Measurements from ENCODE around the gene PTDSS2.

The PTDSS2 gene

DNA sequence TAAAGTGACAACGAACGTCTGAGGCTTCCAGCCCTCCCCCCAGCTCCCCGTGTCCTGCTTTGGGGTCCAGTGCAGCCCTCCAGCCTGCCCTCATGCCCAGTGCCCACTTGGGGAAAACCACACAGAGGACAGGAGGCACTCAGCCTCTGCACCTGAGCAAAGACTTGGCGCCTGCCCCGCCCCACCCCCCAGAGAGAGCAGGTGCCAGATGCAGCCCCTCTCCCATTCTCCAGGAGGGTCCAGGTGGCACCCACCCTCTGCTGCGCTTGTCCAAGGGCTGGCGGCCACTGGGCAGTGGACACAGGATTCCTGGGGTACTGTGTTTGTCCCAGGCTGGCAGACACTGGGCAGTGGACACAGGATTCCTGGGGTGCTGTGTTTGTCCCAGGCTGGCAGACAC lies 41.3 kb downstream of the PTDSS2 start:
- Histone ChIP-seq H4K8ac (ENCODE audit: low read length) (no peak overlapping the region), H3K27me3 (ENCODE audit: control insufficient read depth in 1 of 2, insufficient read depth in 1 of 2, low read length in 2 of 2) (no peaks in the 10 kb centered on the region), H3K14ac (ENCODE audit: low read length in 2 of 2) (no peak overlapping the region), H2AFZ (ENCODE audit: low read depth, low read length) (no peak overlapping the region), H3K4me1 (ENCODE audit: control insufficient read depth, insufficient read depth, low read depth, low read length) (peaks cover 16% of the 10 kb centered on the region), H2BK5ac (ENCODE audit: low read depth, low read length, poor library complexity, severe bottlenecking) (no peak overlapping the region), H3K9me3 (ENCODE audit: control insufficient read depth, low read length) (no peaks in the 10 kb centered on the region), H4K91ac (ENCODE audit: low read length) (no peak overlapping the region), H3K4me3 (ENCODE audit: insufficient read depth in 1 of 2, low read depth in 1 of 2, low read length in 2 of 2) (no peak overlapping the region), H2AK5ac (ENCODE audit: low read length, severe bottlenecking) (no peak overlapping the region), H3K4ac (ENCODE audit: low read depth in 1 of 2, low read length in 2 of 2) (no peak overlapping the region), H3K79me1 (replicated peaks; ENCODE audit: low read length, poor library complexity, severe bottlenecking) (peaks cover 17% of the 10 kb centered on the region), H2BK120ac (ENCODE audit: low read depth, low read length) (no peak overlapping the region), H3K27ac (ENCODE audit: low read length, poor library complexity, severe bottlenecking) (no peak overlapping the region), H3K4me2 (ENCODE audit: low read length, poor library complexity, severe bottlenecking) (no peak overlapping the region), H3K23ac (ENCODE audit: low read length in 2 of 2) (no peak overlapping the region), H2BK12ac (ENCODE audit: low read length in 2 of 2) (no peak overlapping the region), H3K36me3 (ENCODE audit: control insufficient read depth in 1 of 2, insufficient read depth in 2 of 2, low read depth in 1 of 2, low read length in 2 of 2) (peaks cover 48 to 79% of the 10 kb centered on the region in 2 experiments), H2BK15ac (ENCODE audit: low read depth, poor library complexity, severe bottlenecking) (no peak overlapping the region), H3K18ac (ENCODE audit: low read depth in 1 of 2, low read length in 2 of 2) (no peak overlapping the region), H3K9ac (ENCODE audit: low read length) (no peak overlapping the region)
- DNase-seq = no peak
- 83% methylated on average over 5 of the region's 7 CpGs for WGBS

DNA sequence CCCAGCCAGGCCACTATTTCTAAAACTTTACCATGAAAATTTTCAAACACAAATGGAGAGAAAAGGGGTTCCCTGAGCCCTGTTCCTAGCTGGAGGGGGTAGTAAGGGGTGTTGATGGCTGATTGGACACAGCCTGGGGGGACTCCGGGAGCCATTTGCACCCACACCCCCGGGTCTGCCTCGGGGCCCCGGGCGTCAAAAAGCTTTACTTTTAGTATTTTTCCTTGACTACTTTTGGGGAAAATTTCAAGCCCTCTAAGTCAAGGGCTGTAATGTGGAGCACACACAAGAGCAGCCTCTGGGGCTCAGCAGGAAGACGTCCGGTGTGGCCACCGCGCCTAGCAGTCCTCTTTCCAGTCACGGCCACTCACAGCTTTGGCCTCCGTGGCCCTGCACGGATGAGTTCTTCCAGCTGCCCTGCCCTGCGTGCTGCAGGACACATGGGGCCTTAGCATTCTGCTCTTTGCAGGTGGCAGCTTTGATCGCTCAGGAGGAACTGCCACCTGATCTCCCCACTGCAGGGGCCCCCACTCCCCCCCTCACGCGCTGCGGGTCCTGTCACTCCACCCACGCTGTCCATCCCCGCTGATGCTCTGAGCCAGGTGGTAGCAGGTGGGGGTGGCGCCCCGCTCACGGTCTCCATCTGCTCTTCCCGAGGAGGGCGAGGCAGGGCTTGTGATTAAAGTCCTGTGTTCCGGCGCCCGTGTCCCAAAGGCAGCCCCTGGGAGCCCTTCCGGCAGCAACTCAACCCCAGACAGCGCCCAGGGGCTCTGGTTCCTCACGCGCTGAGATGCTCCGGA lies 42.5 kb downstream of the PTDSS2 start:
- Histone ChIP-seq H3K27ac (ENCODE audit: low read length, poor library complexity, severe bottlenecking) (peak overlapping the region; percentile 13), H2BK5ac (ENCODE audit: low read depth, low read length, poor library complexity, severe bottlenecking) (no peak overlapping the region), H3K9ac (ENCODE audit: low read length) (no peak overlapping the region), H2BK15ac (ENCODE audit: low read depth, poor library complexity, severe bottlenecking) (no peak overlapping the region), H2BK12ac (ENCODE audit: low read length in 2 of 2) (peak overlapping the region in 1 of 2 experiments; percentile 37), H3K9me3 (ENCODE audit: control insufficient read depth, low read length) (no peaks in the 10 kb centered on the region), H3K4me2 (ENCODE audit: low read length, poor library complexity, severe bottlenecking) (no peak overlapping the region), H3K4me3 (ENCODE audit: insufficient read depth in 1 of 2, low read depth in 1 of 2, low read length in 2 of 2) (no peak overlapping the region), H3K4me1 (ENCODE audit: control insufficient read depth, insufficient read depth, low read depth, low read length) (peaks cover 13% of the 10 kb centered on the region), H4K91ac (ENCODE audit: low read length) (no peak overlapping the region), H3K23ac (ENCODE audit: low read length in 2 of 2) (no peak overlapping the region), H2BK120ac (ENCODE audit: low read depth, low read length) (no peak overlapping the region), H2AK5ac (ENCODE audit: low read length, severe bottlenecking) (no peak overlapping the region), H3K36me3 (ENCODE audit: control insufficient read depth in 1 of 2, insufficient read depth in 2 of 2, low read depth in 1 of 2, low read length in 2 of 2) (peaks cover 60 to 82% of the 10 kb centered on the region in 2 experiments), H2AFZ (ENCODE audit: low read depth, low read length) (no peak overlapping the region), H3K18ac (ENCODE audit: low read depth in 1 of 2, low read length in 2 of 2) (no peak overlapping the region), H3K27me3 (ENCODE audit: control insufficient read depth in 1 of 2, insufficient read depth in 1 of 2, low read length in 2 of 2) (no peaks in the 10 kb centered on the region), H3K4ac (ENCODE audit: low read depth in 1 of 2, low read length in 2 of 2) (no peak overlapping the region), H3K14ac (ENCODE audit: low read length in 2 of 2) (no peak overlapping the region), H4K8ac (ENCODE audit: low read length) (no peak overlapping the region), H3K79me1 (replicated peaks; ENCODE audit: low read length, poor library complexity, severe bottlenecking) (peaks cover 13% of the 10 kb centered on the region)
- DNase-seq = no peak
- WGBS = 90% methylated on average over 32 of the region's 32 CpGs

DNA sequence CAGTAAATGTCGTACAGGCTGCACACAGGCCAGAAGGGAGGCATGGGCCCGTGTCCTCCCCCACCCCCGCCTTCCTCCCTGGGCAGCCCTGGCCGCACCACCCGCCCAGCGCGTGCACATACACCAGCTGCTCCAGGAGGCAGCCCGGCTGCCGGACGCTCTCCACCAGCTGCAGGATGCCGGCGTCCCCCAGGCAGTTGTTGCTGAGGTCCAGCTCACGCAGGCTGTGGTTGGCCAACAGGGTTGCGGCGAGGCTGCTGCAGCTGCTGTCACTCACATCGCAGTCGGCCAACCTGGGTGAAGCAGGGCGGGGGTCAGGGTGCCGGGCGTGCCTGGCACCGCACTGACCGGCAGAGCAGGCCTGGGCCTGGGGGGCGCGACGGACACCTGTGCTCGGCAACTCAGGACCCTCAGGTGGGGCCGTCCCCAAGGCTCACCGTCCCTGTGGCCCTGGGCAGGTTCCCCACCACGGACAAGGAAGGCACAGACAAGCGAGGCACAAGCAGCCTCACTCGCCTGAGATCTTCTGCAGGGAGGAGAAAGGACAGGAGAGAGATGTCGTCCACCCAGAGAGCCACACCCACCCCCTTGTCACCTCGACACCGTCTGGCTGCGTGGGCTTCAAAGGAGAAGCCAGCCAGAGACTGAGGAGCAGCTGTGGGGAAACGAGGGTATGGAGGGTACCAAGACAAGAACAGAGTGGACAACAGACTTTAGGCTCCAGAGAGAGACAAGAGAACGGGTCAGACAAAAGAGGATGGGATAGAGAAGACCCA lies 44.9 kb downstream of the PTDSS2 start:
- Histone ChIP-seq H3K4me3 (ENCODE audit: insufficient read depth in 1 of 2, low read depth in 1 of 2, low read length in 2 of 2) (no peak overlapping the region), H3K79me1 (replicated peaks; ENCODE audit: low read length, poor library complexity, severe bottlenecking) (peaks cover 22% of the 10 kb centered on the region), H2AFZ (ENCODE audit: low read depth, low read length) (no peak overlapping the region), H3K36me3 (ENCODE audit: control insufficient read depth in 1 of 2, insufficient read depth in 2 of 2, low read depth in 1 of 2, low read length in 2 of 2) (peaks cover 81 to 82% of the 10 kb centered on the region in 2 experiments), H3K27me3 (ENCODE audit: control insufficient read depth in 1 of 2, insufficient read depth in 1 of 2, low read length in 2 of 2) (no peaks in the 10 kb centered on the region), H4K91ac (ENCODE audit: low read length) (peak overlapping the region; percentile 12), H2BK5ac (ENCODE audit: low read depth, low read length, poor library complexity, severe bottlenecking) (no peak overlapping the region), H2BK120ac (ENCODE audit: low read depth, low read length) (no peak overlapping the region), H3K18ac (ENCODE audit: low read depth in 1 of 2, low read length in 2 of 2) (no peak overlapping the region), H3K23ac (ENCODE audit: low read length in 2 of 2) (no peak overlapping the region), H3K4me1 (ENCODE audit: control insufficient read depth, insufficient read depth, low read depth, low read length) (peaks cover 15% of the 10 kb centered on the region), H4K8ac (ENCODE audit: low read length) (peak overlapping the region; percentile 2), H3K4ac (ENCODE audit: low read depth in 1 of 2, low read length in 2 of 2) (no peak overlapping the region), H2BK15ac (ENCODE audit: low read depth, poor library complexity, severe bottlenecking) (no peak overlapping the region), H3K9ac (ENCODE audit: low read length) (no peak overlapping the region), H2AK5ac (ENCODE audit: low read length, severe bottlenecking) (no peak overlapping the region), H3K4me2 (ENCODE audit: low read length, poor library complexity, severe bottlenecking) (no peak overlapping the region), H3K14ac (ENCODE audit: low read length in 2 of 2) (no peak overlapping the region), H3K27ac (ENCODE audit: low read length, poor library complexity, severe bottlenecking) (no peak overlapping the region), H2BK12ac (ENCODE audit: low read length in 2 of 2) (no peak overlapping the region), H3K9me3 (ENCODE audit: control insufficient read depth, low read length) (no peaks in the 10 kb centered on the region)
- DNase-seq = no peak
- WGBS = 93% methylated on average over 35 of the region's 37 CpGs

DNA sequence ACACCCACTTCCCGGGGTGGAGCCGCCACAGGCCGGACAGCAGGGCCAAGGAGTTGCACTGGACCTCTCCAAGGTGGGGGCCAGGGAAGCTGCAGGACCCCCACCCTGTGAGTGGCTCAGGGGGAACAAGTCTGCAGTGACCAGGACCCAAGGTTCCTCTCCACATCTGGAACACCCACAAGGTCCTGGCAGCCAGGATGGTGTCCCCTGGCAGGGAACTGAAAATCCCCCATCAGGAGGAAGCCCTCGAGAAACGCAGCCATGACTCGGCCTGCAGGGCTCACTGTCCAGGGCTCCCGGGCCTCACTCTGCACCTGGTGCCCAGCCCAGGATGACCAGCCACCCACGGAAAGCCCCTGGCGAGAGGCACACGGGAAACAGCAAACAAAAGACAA lies 45.5 kb downstream of the PTDSS2 start:
- 92% methylated on average over 10 of the region's 10 CpGs for WGBS

More for the DNA sequence above, 45.5 kb downstream of the PTDSS2 start:
- Histone ChIP-seq H3K14ac (ENCODE audit: low read length in 2 of 2) (no peak overlapping the region), H3K79me1 (replicated peaks; ENCODE audit: low read length, poor library complexity, severe bottlenecking) (peaks cover 28% of the 10 kb centered on the region), H2AFZ (ENCODE audit: low read depth, low read length) (no peak overlapping the region), H3K27ac (ENCODE audit: low read length, poor library complexity, severe bottlenecking) (no peak overlapping the region), H2BK5ac (ENCODE audit: low read depth, low read length, poor library complexity, severe bottlenecking) (no peak overlapping the region), H2AK5ac (ENCODE audit: low read length, severe bottlenecking) (no peak overlapping the region), H3K23ac (ENCODE audit: low read length in 2 of 2) (no peak overlapping the region), H3K4me2 (ENCODE audit: low read length, poor library complexity, severe bottlenecking) (no peak overlapping the region), H4K91ac (ENCODE audit: low read length) (no peak overlapping the region), H3K4me1 (ENCODE audit: control insufficient read depth, insufficient read depth, low read depth, low read length) (peaks cover 15% of the 10 kb centered on the region), H3K27me3 (ENCODE audit: control insufficient read depth in 1 of 2, insufficient read depth in 1 of 2, low read length in 2 of 2) (no peaks in the 10 kb centered on the region), H3K9ac (ENCODE audit: low read length) (no peak overlapping the region), H3K36me3 (ENCODE audit: control insufficient read depth in 1 of 2, insufficient read depth in 2 of 2, low read depth in 1 of 2, low read length in 2 of 2) (peaks cover 81 to 82% of the 10 kb centered on the region in 2 experiments), H3K4ac (ENCODE audit: low read depth in 1 of 2, low read length in 2 of 2) (no peak overlapping the region), H2BK15ac (ENCODE audit: low read depth, poor library complexity, severe bottlenecking) (no peak overlapping the region), H3K4me3 (ENCODE audit: insufficient read depth in 1 of 2, low read depth in 1 of 2, low read length in 2 of 2) (no peak overlapping the region), H2BK12ac (ENCODE audit: low read length in 2 of 2) (no peak overlapping the region), H4K8ac (ENCODE audit: low read length) (no peak overlapping the region), H2BK120ac (ENCODE audit: low read depth, low read length) (no peak overlapping the region), H3K9me3 (ENCODE audit: control insufficient read depth, low read length) (no peaks in the 10 kb centered on the region), H3K18ac (ENCODE audit: low read depth in 1 of 2, low read length in 2 of 2) (no peak overlapping the region)
- no peak for DNase-seq
